A549 (cell line): Measurements from ENCODE around the gene MICOS13. TPM values are rescaled to one million over a fixed set of nuclear protein-coding genes. Genes with fewer than 3 reads are reported as not detected.

Experiments
- ATAC-seq, 2 experiments: fragments of 200-7000 bp in 1 of 2; fragments of >200 bp in 1 of 2; cut with Nextera tagmentation in 1 of 2; cut with Tn5 transposase in 1 of 2; 3 replicates each; pipeline versions ENCODE4 v1.8.0 to v1.9.1; 2018 to 2020; ENCODE audit warnings: mild to moderate bottlenecking in 1 of 2, moderate library complexity in 1 of 2
- CTCF ChIA-PET: fragments of 300-600 bp; sonication (Branson Sonifier 250); formaldehyde crosslinking; extraction: SDS; loops from one replicate; lab custom pipeline; 2021; ENCODE audit warnings: antibody characterized with exemption, inconsistent platforms; lab: Yijun Ruan, JAX
- POLR2A ChIA-PET: fragments of 350-600 bp; formaldehyde crosslinking; extraction: SDS; loops from one replicate; lab custom pipeline; 2021; ENCODE audit warnings: antibody characterized with exemption, inconsistent platforms; lab: Yijun Ruan, JAX
- DNase-seq, 2 experiments: peaks; one replicate each; pipeline versions ENCODE4 v3.0.0 to v3.0.0-alpha.2; 2011 to 2016; ENCODE audit warnings: low read depth in 1 of 2, low spot score in 1 of 2
- FAIRE-seq: peaks from 2 replicates; lab custom pipeline; 2011; peaks lifted over from hg19 to GRCh38; lab: Jason Lieb, UNC
- H3K27ac ChIP-seq, 2 experiments: fragments of >200 bp; sonication (Bioruptor Twin); formaldehyde crosslinking; 3 replicates each; pipeline ENCODE4 v1.5.1; 2016 to 2017
- H3K4me1 ChIP-seq: fragments of >200 bp; sonication (Bioruptor Twin); formaldehyde crosslinking; 3 replicates; pipeline ENCODE4 v1.6.1; 2016
- H3K4me2 ChIP-seq: fragments of >200 bp; sonication (Bioruptor Twin); formaldehyde crosslinking; 3 replicates; pipeline ENCODE4 v1.6.1; 2016
- H3K4me3 ChIP-seq: fragments of >200 bp; sonication (Bioruptor Twin); formaldehyde crosslinking; 3 replicates; pipeline ENCODE4 v1.5.1; 2016
- H3K9me3 ChIP-seq: fragments of >200 bp; sonication (Bioruptor Twin); formaldehyde crosslinking; 3 replicates; pipeline ENCODE4 v1.6.1; 2016
- CBX8 ChIP-seq: fragments of 200-600 bp; sonication (generic); IDR thresholded peaks from 2 replicates; pipeline ENCODE4 v1.6.1; 2016
- CEBPB ChIP-seq, 2 experiments: fragments of >200 bp in 1 of 2; sonication (Bioruptor Twin) in 1 of 2; formaldehyde crosslinking in 1 of 2; IDR thresholded peaks; 2 replicates each; pipeline ENCODE4 v1.6.1; 2012 to 2016
- CHD2 ChIP-seq: fragments of 150-350 bp; IDR thresholded peaks from 2 replicates; pipeline ENCODE4 v1.6.1; 2014; ENCODE audit warnings: low read length; ENCODE audit not compliant: partially characterized antibody
- EHF ChIP-seq: fragments of 250-450 bp; sonication (Bioruptor Pico); IDR thresholded peaks from 2 replicates; pipeline ENCODE4 v1.5.0; 2020; ENCODE audit warnings: mild to moderate bottlenecking
- EHMT2 ChIP-seq: fragments of 200-600 bp; sonication (generic); IDR thresholded peaks from 2 replicates; pipeline ENCODE4 v1.6.1; 2016; ENCODE audit warnings: antibody characterized with exemption, low read depth, mild to moderate bottlenecking, moderate library complexity
- FOSB ChIP-seq: fragments of 250-450 bp; sonication (Bioruptor Pico); IDR thresholded peaks from 2 replicates; pipeline ENCODE4 v1.5.0; 2020; ENCODE audit warnings: mild to moderate bottlenecking, moderate library complexity
- HDAC2 ChIP-seq: fragments of 200-600 bp; sonication (generic); IDR thresholded peaks from 2 replicates; pipeline ENCODE4 v1.6.1; 2016
- HEYL ChIP-seq: fragments of 250-450 bp; sonication (Bioruptor Pico); IDR thresholded peaks from 2 replicates; pipeline ENCODE4 v1.8.0; 2021; ENCODE audit warnings: mild to moderate bottlenecking, moderate library complexity
- JUN ChIP-seq, 2 experiments: fragments of >200 bp; sonication (Bioruptor Twin); formaldehyde crosslinking; IDR thresholded peaks; 2 replicates in 1 of 2; 3 replicates in 1 of 2; pipeline ENCODE4 v1.6.1; 2016 to 2017
- NR3C1 ChIP-seq: fragments of >200 bp; sonication (Bioruptor Twin); formaldehyde crosslinking; IDR thresholded peaks from 3 replicates; pipeline ENCODE4 v1.6.1; 2017
- POLR2A ChIP-seq: IDR thresholded peaks from 2 replicates; pipeline ENCODE4 v1.6.1; 2012; ENCODE audit warnings: mild to moderate bottlenecking, low read length
- RFX5 ChIP-seq: fragments of 450-650 bp; IDR thresholded peaks from 2 replicates; pipeline ENCODE4 v1.7.1; 2014; ENCODE audit warnings: antibody characterized with exemption, mild to moderate bottlenecking, moderate library complexity
- RNF2 ChIP-seq: fragments of 200-600 bp; sonication (generic); IDR thresholded peaks from 2 replicates; pipeline ENCODE4 v1.6.1; 2016; ENCODE audit warnings: low read depth, mild to moderate bottlenecking, antibody characterized with exemption, moderate library complexity, borderline replicate concordance
- SMC3 ChIP-seq: fragments of >200 bp; sonication (Bioruptor Twin); formaldehyde crosslinking; IDR thresholded peaks from 3 replicates; pipeline ENCODE4 v1.6.1; 2018; ENCODE audit warnings: inconsistent platforms
- TP53 ChIP-seq: fragments of 250-450 bp; sonication (Bioruptor Pico); IDR thresholded peaks from 2 replicates; pipeline ENCODE4 v1.5.0; 2021; ENCODE audit warnings: mild to moderate bottlenecking, moderate library complexity
- ZFP36 ChIP-seq: fragments of 450-650 bp; IDR thresholded peaks from 2 replicates; pipeline ENCODE4 v1.6.1; 2014; ENCODE audit warnings: borderline replicate concordance; ENCODE audit not compliant: partially characterized antibody
- WGBS: methylation state at CpG from one replicate; pipeline ENCODE4 v1.1.6; 2017; ENCODE audit errors: missing lambda C conversion rate; 5-methylcytosine and 5-hydroxymethylcytosine counted together
- polyA plus RNA-seq, 4 experiments: library from polyadenylated mRNA; depleted of rRNA in 3 of 4; stranded (reverse); fragments of >200 nt; fragmentation: RNase III in 1 of 4; extraction: RNeasy Plus Mini Kit Qiagen cat#74134 plus additional on column Dnase treatment in 1 of 4; gene quantifications; 2 replicates in 3 of 4; 3 replicates in 1 of 4; pipeline ENCODE4 v1.2.3, GENCODE V29; 2011 to 2017
- TF ChIP-seq, protein P1 (sequence below): fragments of >200 bp; sonication (Bioruptor Twin); formaldehyde crosslinking; IDR thresholded peaks from 3 replicates; pipeline ENCODE4 v1.5.1; 2016
- TF ChIP-seq, protein P2 (sequence below): fragments of 200-600 bp; sonication (generic); IDR thresholded peaks from 2 replicates; pipeline ENCODE4 v1.6.1; 2016; ENCODE audit warnings: antibody characterized with exemption, mild to moderate bottlenecking, moderate library complexity
- TF ChIP-seq, protein P3 (sequence below): fragments of 250-450 bp; sonication (Bioruptor Pico); IDR thresholded peaks from 2 replicates; pipeline ENCODE4 v1.5.0; 2021; ENCODE audit warnings: mild to moderate bottlenecking, moderate library complexity, borderline replicate concordance
- TF ChIP-seq, protein P4 (sequence below): fragments of 250-450 bp; sonication (Bioruptor Pico); IDR thresholded peaks from 2 replicates; pipeline ENCODE4 v1.5.0; 2020; ENCODE audit warnings: low read depth, mild to moderate bottlenecking, moderate library complexity

The MICOS13 gene
- polyA plus RNA-seq, 2 of the 4 experiments (the other 2 are of a cell fraction) = 20.5 to 48.8 TPM

DNA sequence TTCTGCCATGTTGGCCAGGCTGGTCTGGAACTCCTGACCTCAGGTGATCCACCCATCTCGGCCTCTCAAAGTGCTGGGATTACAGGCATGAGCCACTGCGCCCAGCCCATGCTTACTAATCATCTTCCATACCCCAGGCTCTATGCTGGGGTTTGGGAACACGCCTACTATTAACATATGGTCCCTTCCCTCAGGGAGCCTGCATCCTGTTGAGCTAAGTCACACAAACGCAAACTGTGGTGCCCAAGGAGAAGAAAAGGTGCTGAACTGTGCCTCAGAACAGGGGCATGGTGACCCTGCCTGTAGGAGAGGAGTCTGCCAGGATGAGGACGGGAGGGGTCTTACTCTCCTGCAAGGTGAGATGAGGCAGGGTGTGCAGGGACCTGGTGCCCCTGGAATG lies 5.6 kb downstream of the MICOS13 start:
- ATAC-seq (no peak), FAIRE-seq (no peak)
- no peaks in the 10 kb centered on the region for H3K9me3 ChIP-seq
- TF ChIP-seq HDAC2 (no peak), POLR2A (peak; percentile 13; the same call in 1 of the 2 replicates)
- TF ChIP-seq, all 56 proteins: peak for 1
- Histone ChIP-seq H3K27ac (no peak overlapping the region), H3K4me3 (no peak overlapping the region), H3K4me2 (no peak overlapping the region), H3K4me1 (0 out of 3 replicates have a peak, but pooled peaks cover 5% of the 10 kb centered on the region)
- WGBS = 92% methylated on average over 5 of the region's 5 CpGs
- ChIA-PET CTCF (interaction anchor here (1.2 kb wide), 1 partner anchor 15 kb away, joined by 4 read pairs; the partner anchor contains the start of gene RPL36), POLR2A (interaction anchor here (1.6 kb wide), 1 partner anchor 12 kb away, joined by 3 read pairs; no protein-coding TSS in a partner anchor)
- DNase-seq = no peak

DNA sequence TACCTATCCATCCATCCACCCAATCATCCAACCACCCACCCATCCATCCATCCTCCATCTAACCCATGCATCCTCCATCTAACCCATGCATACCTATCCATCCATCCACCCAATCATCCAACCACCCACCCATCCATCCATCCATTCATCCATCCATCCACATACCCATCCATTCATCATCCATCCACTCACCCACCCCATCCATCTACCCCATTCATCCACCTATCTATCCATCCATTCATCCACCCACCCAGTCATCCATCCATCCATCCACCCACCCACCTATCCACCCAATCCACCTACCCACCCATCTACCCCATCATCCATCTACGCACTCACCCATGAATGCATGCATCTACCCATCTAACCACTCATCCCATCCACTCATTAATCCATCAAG lies 6.6 kb downstream of the MICOS13 start:
- DNase-seq (no peak), ATAC-seq (no peak), FAIRE-seq (no peak)
- CTCF ChIA-PET = no interaction called here
- POLR2A ChIA-PET = no interaction called here
- no peak overlapping the region for H3K4me2 ChIP-seq
- H3K4me3 ChIP-seq = no peak overlapping the region
- no peak overlapping the region for H3K27ac ChIP-seq
- 100% methylated on average over 1 of the region's 1 CpG for WGBS
- H3K9me3 ChIP-seq = no peaks in the 10 kb centered on the region
- H3K4me1 ChIP-seq = no peaks in the 10 kb centered on the region
- TF ChIP-seq FOSB (CRISPR knock-in tag) (no peak), RFX5 (no peak), SMC3 (no peak), NR3C1 (no peak), EHMT2 (no peak), HEYL (CRISPR knock-in tag) (no peak), JUN (IDR thresholded peaks at IDR 0.05) (no peak), TP53 (CRISPR knock-in tag) (no peak), RNF2 (no peak), CEBPB (IDR thresholded peaks at IDR 0.05) (no peak), CHD2 (no peak), ZFP36 (no peak), EHF (CRISPR knock-in tag) (no peak), CBX8 (no peak)
- TF ChIP-seq, protein P1, sequence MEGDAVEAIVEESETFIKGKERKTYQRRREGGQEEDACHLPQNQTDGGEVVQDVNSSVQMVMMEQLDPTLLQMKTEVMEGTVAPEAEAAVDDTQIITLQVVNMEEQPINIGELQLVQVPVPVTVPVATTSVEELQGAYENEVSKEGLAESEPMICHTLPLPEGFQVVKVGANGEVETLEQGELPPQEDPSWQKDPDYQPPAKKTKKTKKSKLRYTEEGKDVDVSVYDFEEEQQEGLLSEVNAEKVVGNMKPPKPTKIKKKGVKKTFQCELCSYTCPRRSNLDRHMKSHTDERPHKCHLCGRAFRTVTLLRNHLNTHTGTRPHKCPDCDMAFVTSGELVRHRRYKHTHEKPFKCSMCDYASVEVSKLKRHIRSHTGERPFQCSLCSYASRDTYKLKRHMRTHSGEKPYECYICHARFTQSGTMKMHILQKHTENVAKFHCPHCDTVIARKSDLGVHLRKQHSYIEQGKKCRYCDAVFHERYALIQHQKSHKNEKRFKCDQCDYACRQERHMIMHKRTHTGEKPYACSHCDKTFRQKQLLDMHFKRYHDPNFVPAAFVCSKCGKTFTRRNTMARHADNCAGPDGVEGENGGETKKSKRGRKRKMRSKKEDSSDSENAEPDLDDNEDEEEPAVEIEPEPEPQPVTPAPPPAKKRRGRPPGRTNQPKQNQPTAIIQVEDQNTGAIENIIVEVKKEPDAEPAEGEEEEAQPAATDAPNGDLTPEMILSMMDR = no peak
- TF ChIP-seq, protein P2, sequence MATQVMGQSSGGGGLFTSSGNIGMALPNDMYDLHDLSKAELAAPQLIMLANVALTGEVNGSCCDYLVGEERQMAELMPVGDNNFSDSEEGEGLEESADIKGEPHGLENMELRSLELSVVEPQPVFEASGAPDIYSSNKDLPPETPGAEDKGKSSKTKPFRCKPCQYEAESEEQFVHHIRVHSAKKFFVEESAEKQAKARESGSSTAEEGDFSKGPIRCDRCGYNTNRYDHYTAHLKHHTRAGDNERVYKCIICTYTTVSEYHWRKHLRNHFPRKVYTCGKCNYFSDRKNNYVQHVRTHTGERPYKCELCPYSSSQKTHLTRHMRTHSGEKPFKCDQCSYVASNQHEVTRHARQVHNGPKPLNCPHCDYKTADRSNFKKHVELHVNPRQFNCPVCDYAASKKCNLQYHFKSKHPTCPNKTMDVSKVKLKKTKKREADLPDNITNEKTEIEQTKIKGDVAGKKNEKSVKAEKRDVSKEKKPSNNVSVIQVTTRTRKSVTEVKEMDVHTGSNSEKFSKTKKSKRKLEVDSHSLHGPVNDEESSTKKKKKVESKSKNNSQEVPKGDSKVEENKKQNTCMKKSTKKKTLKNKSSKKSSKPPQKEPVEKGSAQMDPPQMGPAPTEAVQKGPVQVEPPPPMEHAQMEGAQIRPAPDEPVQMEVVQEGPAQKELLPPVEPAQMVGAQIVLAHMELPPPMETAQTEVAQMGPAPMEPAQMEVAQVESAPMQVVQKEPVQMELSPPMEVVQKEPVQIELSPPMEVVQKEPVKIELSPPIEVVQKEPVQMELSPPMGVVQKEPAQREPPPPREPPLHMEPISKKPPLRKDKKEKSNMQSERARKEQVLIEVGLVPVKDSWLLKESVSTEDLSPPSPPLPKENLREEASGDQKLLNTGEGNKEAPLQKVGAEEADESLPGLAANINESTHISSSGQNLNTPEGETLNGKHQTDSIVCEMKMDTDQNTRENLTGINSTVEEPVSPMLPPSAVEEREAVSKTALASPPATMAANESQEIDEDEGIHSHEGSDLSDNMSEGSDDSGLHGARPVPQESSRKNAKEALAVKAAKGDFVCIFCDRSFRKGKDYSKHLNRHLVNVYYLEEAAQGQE = no peak
- TF ChIP-seq, protein P3, sequence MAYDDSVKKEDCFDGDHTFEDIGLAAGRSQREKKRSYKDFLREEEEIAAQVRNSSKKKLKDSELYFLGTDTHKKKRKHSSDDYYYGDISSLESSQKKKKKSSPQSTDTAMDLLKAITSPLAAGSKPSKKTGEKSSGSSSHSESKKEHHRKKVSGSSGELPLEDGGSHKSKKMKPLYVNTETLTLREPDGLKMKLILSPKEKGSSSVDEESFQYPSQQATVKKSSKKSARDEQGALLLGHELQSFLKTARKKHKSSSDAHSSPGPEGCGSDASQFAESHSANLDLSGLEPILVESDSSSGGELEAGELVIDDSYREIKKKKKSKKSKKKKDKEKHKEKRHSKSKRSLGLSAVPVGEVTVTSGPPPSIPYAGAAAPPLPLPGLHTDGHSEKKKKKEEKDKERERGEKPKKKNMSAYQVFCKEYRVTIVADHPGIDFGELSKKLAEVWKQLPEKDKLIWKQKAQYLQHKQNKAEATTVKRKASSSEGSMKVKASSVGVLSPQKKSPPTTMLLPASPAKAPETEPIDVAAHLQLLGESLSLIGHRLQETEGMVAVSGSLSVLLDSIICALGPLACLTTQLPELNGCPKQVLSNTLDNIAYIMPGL (CRISPR knock-in tag) = no peak
- TF ChIP-seq, protein P4, sequence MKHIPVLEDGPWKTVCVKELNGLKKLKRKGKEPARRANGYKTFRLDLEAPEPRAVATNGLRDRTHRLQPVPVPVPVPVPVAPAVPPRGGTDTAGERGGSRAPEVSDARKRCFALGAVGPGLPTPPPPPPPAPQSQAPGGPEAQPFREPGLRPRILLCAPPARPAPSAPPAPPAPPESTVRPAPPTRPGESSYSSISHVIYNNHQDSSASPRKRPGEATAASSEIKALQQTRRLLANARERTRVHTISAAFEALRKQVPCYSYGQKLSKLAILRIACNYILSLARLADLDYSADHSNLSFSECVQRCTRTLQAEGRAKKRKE (CRISPR knock-in tag) = no peak
- TF ChIP-seq, all 56 proteins: peak for 0
